ENCODE measurements around the gene CBX8.

- TF ChIP-seq CTCF (conservative IDR thresholded peaks at IDR 0.05; ENCODE audit: low read depth, low read length), result peak; percentile 27; the same call in 1 of the 2 replicates
- TF ChIP-seq EZH2phosphoT487 (IDR thresholded peaks at IDR 0.05; ENCODE audit: borderline replicate concordance, low read length), result no peak
These were observed 43.6 kb upstream of the CBX8 start for GRCh38 chr17:79840269-79840988.
